BJ (cell line): ENCODE data around the gene CDH11. TPM values are rescaled to one million over a fixed set of nuclear protein-coding genes. Genes with fewer than 3 reads are reported as not detected.

Experiments
- CTCF ChIA-PET: fragments of 350-600 bp; formaldehyde crosslinking; extraction: SDS; loops from one replicate; lab custom pipeline; 2021; ENCODE audit warnings: antibody characterized with exemption, inconsistent platforms; lab: Yijun Ruan, JAX
- POLR2A ChIA-PET: fragments of 300-600 bp; sonication (Branson Sonifier 250); formaldehyde crosslinking; extraction: SDS; loops from one replicate; lab custom pipeline; 2021; ENCODE audit warnings: antibody characterized with exemption; lab: Charles Lee
- DNase-seq: peaks from one replicate; pipeline ENCODE4 v3.0.0-alpha.2; 2011; ENCODE audit warnings: low read depth
- H3K27me3 ChIP-seq: 2 replicates; pipeline ENCODE4 v1.6.0; 2011; ENCODE audit warnings: low read length; ENCODE audit not compliant: control insufficient read depth, insufficient read depth
- H3K36me3 ChIP-seq: 2 replicates; pipeline ENCODE4 v1.5.1; 2011; ENCODE audit warnings: low read length; ENCODE audit not compliant: control insufficient read depth, insufficient read depth
- H3K4me3 ChIP-seq: 2 replicates; pipeline ENCODE4 v1.5.1; 2011; ENCODE audit warnings: low read depth, mild to moderate bottlenecking, control low read depth, low read length
- CTCF ChIP-seq: IDR thresholded peaks from 2 replicates; pipeline ENCODE4 v1.5.1; 2011; ENCODE audit warnings: low read depth, mild to moderate bottlenecking, control low read depth, inconsistent platforms, low read length, moderate library complexity; ENCODE audit not compliant: insufficient read depth
- polyA plus RNA-seq: library from polyadenylated mRNA; depleted of rRNA; stranded (reverse); fragments of >200 nt; gene quantifications from 2 replicates; pipeline ENCODE4 v1.2.3, GENCODE V29; 2011

Gene CDH11
- polyA plus RNA-seq, 1 experiment: 589 TPM

- DNase-seq: no peak
- H3K36me3 ChIP-seq: peaks cover 15% of the 10 kb centered on the region
- CTCF ChIA-PET: no interaction called here
- no peak for TF ChIP-seq CTCF
- no peak overlapping the region for H3K4me3 ChIP-seq
- POLR2A ChIA-PET: no interaction called here
- no peaks in the 10 kb centered on the region for H3K27me3 ChIP-seq
Measured at GRCh38 chr16:64993464-64993863, 128.4 kb downstream of the CDH11 start.

GRCh38 chr16:64991001-64991400 is 130.9 kb downstream of the CDH11 start:
- ChIA-PET POLR2A (no interaction called here), CTCF (interaction anchor here (0.5 kb wide), 1 partner anchor 462 kb away, joined by 4 read pairs; no protein-coding TSS in a partner anchor)
- Histone ChIP-seq H3K4me3 (no peak overlapping the region), H3K27me3 (no peaks in the 10 kb centered on the region), H3K36me3 (peaks cover 17% of the 10 kb centered on the region)
- no peak for DNase-seq
- TF ChIP-seq CTCF: no peak

GRCh38 chr16:64990101-64990500 is 131.8 kb downstream of the CDH11 start:
- ChIA-PET POLR2A (no interaction called here), CTCF (no interaction called here)
- DNase-seq: no peak
- Histone ChIP-seq H3K4me3 (no peak overlapping the region), H3K36me3 (peaks cover 17% of the 10 kb centered on the region), H3K27me3 (no peaks in the 10 kb centered on the region)
- TF ChIP-seq CTCF: no peak

GRCh38 chr16:64989050-64989449 is 132.8 kb downstream of the CDH11 start:
- POLR2A ChIA-PET: no interaction called here
- no peak overlapping the region for H3K4me3 ChIP-seq
- H3K27me3 ChIP-seq: no peaks in the 10 kb centered on the region
- no peak for TF ChIP-seq CTCF
- peaks cover 18% of the 10 kb centered on the region for H3K36me3 ChIP-seq
- CTCF ChIA-PET: interaction anchor here (0.6 kb wide), 1 partner anchor 104 kb away, joined by 3 read pairs; no protein-coding TSS in a partner anchor
- DNase-seq: no peak

GRCh38 chr16:64983963-64984362 is 137.9 kb downstream of the CDH11 start:
- no peak for DNase-seq
- POLR2A ChIA-PET: no interaction called here
- TF ChIP-seq CTCF: peak; percentile 81
- CTCF ChIA-PET: interaction anchor here (0.7 to 1.7 kb wide), 5 partner anchors 9 to 27 kb away, joined by 3 to 5 read pairs (median 3); no protein-coding TSS in a partner anchor
- Histone ChIP-seq H3K36me3 (peaks cover 15% of the 10 kb centered on the region), H3K4me3 (no peak overlapping the region), H3K27me3 (no peaks in the 10 kb centered on the region)
